GM21737 (cell line): ENCODE results near the gene TTC38.
A peak's percentile ranks its signal among the peaks of the same experiment; 100 is the strongest.
"Not testable (repeated sequence)": the region's sequence is repeated elsewhere in the genome, so short reads cannot be mapped to it uniquely, and the experiment has no call there.

Experiments used
- ATAC-seq: cut with Tn5 transposase; IDR thresholded peaks from one replicate; pipeline ENCODE4 v1.9.1; 2021; ENCODE audit warnings: mild to moderate bottlenecking, moderate library complexity; ENCODE audit not compliant: unreplicated experiment

Gene TTC38

DNA sequence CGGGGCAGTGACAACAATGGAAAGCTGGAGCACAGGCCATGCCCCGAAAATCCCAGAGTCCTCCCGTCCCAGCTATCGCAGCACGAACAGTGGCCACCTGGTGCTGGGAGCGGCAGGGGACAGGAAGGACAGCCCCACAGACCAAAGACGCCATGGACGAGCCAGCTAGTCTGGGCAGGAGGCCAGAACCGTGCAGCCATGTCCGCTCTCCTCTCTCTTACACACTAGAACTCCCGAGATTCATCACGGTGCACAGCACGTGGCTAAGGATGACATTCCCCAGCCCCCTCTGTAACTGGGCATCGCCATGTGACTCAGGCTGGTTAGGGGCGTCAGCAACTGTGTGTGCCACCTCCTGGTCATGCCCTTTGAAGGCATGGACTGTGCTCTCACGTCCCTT is 22.3 kb upstream of the TTC38 start:
- no peak for ATAC-seq

DNA sequence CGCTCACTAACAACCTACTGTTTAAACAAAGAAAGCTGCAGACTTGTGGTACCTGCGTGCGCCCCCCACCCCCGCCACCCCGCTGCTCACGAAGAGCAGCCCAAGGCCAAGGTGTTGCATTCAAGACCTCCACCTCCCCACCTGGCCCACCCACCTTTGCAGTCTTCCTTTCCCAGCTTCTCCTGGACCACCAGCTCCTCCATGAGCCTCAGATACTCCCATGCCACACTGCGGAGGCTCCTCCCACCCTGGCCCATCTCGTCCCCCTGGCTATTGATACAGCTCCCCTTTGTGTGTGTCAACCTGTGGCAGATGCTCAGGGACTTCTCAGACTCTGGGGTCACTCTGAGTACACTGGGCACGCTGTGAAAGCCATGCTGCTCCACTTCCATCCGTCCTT is 21.6 kb upstream of the TTC38 start:
- ATAC-seq = no peak

DNA sequence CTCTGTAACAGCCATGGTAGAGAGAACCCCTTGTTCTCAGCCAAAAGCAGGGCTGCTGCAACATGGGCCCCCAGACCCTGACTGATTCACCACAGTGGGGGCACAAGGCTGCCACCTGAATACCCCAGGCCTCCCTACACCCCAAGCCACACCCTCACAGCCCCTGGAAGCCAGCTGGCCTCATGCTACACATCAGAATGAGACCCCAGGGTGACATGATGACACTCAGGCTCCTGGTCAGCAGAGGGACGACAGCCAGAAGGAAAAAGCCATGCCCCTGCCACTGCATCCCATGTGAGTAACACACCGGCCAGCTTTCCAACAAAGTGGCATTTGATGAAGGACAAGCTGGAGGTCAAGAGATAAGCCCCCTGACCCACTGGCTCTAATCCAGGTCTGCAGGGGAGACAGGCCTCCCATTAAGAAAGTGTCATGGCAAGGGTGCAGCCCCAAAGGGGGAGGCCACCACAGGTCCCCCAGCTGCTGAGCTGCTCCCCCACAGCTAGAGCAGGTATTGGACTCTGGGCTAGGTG is 20.3 kb upstream of the TTC38 start:
- ATAC-seq = no peak

DNA sequence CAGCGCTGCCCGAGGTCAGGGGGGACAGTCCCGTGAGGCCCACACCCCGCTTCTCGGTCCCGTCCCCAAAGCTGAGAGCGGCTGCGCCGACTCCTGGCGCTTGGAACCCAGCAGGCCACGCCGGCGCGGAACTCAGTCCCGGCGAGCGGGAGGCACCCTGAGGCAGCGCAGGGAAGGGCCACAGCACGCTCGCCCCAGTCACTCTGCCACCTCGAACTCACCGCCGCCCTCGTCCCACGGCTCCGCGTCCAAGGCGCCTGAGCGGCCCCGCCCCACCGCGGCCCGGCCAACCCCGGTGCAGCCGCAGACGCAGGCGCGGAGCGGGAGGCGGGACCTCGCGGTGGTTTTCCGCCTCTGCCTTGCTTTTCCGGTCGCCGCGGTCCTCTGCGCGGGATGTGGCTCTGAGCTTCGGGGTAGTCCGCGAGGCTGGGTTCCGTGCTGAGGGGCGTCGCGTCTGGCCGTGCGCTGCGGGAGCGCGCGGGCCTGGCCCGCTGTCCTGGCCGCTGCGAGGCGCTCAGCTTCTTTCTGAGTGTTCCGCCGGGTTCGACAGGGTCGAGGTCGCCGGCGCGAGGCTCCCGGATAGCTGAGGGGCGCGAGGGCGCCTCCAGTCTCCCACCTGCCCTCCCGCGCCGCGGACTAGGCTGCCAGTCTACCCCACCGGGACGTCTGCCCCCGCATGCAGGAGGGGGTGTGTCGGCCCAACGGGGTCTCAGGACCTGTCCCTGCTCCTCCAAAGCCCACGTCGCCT is 17.6 kb upstream of the TTC38 start, which contains the start of gene CDPF1:
Gene CDPF1, minus strand, starts transcription at position 259 of the 748 bp plus-strand sequence. CDS start 2,009 bp downstream, outside the sequence.
- ATAC-seq = peak; percentile 82

DNA sequence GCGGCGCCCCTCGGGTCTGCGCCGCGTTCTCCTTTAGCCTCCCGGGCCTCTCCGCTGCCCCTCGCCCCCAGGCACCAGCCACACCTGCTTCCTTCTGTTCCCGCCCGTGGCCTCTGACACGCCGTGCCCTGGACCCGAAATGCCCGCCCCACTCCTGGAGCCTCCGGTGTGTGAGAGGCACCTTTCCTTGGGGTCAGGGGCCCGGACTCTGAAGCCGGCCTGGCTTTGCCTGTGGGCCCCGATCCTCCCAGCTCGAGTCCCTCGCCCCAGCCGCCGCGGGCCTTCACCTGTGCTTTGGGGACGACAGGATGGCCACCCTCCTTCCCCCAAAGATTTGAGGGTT is 17.1 kb upstream of the TTC38 start:
- no peak for ATAC-seq

DNA sequence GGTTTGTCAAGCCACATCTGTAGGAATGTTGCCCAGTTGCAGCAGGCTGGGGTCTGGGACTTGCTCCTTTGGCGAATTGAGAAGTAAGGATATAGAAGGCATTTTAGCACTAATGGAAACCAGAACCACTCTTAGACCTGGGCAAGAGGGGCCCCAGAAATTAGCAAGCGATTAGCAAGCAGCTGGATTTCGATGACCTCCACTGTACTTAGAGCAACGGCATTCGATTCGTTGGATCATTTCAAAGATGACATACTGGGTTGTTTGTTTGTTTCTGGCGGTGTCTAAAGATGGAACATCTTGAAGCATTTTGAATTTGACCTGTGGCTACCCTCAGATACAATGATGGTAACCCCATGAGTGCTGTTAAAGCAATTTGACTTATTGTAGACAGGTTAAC is 16.5 kb upstream of the TTC38 start:
- no peak for ATAC-seq

DNA sequence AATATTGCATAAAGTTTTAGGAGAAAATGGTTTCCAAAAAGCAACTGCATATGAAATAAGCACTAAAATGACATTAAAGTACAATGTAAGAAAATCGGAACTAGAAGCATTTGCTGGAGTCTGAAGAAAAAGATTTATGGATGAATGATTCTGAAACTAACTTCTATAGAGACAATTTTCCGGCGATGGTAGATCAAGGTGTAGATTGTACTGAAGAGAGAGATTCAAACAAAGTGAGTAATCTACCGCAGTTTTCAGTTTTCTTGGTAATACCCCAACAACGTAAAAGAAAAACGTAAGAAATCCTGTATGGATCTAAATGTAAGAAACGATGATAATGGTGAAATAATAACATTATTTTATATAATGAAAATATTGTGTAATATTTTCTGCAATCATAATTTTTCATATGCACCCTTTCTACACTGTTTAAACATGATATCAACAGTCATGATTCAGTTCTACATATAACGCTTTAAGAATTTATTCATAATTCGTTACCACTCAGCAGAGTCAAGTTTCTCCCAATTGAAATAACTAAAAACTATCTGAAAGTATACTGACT is 15.9 kb upstream of the TTC38 start:
- ATAC-seq = no peak

DNA sequence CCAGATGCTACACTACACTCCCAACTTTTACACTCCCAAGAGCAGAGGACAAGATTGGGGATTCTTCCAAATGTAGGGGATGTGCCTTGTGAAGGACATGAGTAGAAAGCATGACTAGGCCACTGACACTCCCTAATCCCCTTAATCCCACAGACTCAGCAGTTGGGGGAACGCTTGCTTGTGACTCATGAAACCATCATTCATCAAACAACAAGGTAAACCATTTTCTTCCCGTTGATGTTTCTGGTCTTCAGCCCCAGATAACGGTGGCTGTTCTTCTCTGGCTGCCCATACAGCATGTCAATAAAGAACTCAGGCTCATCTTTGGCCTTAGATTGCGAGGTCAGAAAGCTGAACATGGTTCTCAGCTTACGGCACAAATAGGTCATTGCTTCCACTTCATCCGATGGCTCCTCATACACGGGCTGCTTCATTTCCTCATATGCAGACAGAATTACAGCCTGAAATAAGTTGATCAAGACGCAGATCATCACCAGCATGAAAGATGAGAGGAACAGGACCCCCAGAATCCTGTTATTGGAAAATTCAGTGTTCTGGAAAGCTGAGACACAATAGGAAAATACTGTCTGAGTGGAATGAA is 11.3 kb upstream of the TTC38 start:
- no peak for ATAC-seq

DNA sequence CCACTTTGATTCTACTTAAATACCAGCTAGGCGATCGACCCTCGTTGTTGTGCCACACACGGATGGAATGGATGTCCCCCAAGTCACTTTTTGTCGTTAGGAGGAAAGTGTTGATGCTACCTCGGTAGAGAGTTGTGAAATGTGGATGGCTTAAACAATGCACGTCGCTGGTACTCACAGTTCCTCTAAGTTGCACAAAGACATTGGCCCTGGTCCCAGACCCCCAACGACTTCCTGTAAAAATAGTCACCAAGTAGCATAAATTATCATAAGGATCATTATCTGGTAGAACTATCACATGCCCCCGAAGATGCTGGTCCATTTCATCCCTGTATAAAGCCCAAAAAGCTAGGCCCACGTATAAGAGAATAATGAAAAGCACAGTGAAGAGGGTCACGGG is 8.4 kb upstream of the TTC38 start:
- ATAC-seq = no peak

DNA sequence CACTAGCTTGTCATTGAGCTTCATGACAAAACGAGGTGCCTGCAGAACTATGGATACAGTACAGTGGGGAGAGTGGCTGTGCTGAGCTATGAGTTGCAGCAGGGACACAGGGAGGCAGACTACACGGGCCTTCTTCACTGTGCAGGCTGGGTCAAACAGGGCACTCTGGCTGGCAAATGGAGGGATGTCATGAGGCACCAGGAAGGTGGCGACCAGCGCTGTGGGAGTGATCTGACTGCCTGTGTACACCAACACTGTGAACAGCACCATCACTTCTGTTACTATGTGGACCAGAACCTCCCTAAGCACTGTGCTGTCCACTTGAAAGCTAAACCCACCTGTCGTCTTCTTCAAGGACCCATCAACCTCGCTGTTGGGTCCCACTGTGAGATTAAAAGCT is 7.8 kb upstream of the TTC38 start:
- no peak for ATAC-seq

DNA sequence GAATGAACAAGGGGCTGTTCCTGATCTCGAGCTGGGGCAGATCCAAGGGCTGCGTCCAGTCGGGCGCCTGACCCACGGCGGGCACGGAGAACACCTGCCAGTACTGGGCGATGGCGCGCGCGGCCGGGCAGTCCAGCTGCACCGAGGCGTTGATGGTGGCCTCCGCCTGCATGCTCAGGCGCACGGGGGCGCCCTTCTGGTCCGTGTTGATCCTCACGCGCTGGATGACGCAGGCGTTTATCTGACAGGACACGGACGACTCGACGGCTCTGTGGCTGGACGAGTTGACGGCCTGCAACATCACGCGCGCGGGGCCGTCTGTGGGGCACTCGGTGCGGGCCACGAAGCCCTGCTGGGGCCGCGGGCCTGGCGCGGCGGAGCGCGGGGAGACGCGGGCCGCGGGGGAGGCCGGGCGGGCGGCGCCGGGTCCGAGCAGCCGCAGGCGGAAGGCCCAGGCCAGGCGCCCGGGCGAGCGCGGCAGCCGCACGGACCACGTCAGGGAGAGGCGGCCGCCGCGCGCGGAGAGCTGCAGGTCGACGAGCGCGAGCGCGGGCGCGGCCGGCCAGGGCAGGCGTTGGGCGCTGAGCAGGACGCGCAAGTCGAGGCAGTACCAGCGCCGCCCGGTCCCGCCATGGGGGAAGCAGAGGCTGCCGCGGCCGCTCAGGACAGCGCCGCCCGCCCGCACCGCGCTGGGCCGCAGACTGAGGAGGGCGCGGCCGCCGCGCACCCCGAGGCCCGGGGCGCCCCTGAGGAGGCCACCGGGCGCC is 5.2 kb upstream of the TTC38 start:
- no peak for ATAC-seq

DNA sequence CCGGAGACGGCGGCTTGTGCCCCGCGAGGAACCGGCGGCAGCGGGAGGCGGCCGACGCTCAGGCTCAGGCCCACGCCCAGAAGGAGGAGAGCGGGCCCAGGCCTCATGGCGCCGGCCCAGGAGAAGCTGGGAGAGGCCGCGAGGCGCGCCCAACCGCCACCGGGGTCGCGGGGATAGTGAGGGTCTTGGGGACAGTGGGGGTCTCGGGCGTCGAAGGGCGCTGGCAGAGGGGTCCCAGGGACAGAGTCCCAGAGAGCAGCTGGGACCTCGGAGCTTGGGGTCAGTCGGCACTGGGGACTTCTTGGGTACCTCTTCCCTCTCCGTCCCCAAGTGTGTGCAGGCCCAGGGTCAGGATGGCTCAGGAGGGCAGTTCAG is 4.6 kb upstream of the TTC38 start, which contains the start of gene PKDREJ:
Gene PKDREJ, minus strand, starts transcription at position 128 of the 375 bp plus-strand sequence. Its CDS starts 21 bp downstream, at position 107.
- no peak for ATAC-seq

DNA sequence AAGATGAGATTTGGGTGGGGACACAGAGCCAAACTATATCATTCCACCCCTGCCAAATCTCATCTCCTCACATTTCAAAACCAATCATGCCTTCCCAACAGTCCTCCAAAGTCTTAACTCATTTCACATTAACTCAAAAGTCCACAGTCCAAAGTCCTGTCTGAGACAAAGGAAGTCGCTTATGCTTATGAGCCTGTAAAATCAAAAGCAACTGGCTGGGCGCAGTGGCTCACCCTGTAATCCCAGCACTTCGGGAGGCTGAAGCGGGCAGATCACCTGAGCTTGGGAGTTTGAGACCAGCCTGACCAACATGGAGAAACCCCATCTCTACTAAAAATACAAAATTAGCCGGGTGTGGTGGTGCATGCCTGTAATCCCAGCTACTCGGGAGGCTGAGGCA is 3.3 kb upstream of the TTC38 start:
- not testable (repeated sequence) for ATAC-seq

DNA sequence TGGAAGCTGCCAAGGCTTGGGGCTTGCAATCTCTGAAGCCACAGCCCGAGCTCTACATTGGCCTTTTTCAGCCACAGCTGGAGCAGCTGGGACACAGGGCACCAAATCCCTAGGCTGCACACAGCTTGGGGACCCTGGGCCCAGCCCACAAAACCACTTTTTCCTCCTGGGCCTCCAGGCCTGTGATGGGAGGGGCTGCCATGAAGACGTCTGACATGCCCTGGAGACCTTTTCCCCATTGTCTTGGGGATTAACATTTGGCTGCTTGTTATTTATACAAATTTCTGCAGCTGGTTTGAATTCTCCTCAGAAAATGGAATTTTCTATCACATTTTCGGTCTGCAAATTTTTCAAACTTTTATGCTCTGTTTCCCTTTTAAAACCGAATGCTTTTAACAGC is 2.2 kb upstream of the TTC38 start:
- not testable (repeated sequence) for ATAC-seq

DNA sequence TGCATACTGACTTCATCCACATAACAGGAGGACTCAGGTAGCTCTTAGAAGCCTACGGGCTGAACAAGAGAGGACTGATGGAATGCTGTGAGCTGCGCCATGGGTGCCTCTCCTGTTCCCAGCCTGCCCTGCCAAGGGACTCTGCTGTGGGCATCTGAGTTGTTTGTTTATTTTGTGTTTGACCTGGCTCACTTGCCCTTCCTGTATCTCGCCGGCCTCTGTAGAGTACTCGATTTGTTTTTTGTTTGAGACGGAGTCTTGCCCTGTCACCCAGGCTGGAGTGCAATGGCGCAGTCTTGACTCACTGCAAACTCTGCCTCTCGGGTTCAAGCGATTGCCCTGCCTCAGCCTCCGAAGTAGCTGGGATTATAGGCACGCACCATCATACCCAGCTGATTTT is 1.8 kb downstream of the TTC38 start:
- no peak for ATAC-seq

DNA sequence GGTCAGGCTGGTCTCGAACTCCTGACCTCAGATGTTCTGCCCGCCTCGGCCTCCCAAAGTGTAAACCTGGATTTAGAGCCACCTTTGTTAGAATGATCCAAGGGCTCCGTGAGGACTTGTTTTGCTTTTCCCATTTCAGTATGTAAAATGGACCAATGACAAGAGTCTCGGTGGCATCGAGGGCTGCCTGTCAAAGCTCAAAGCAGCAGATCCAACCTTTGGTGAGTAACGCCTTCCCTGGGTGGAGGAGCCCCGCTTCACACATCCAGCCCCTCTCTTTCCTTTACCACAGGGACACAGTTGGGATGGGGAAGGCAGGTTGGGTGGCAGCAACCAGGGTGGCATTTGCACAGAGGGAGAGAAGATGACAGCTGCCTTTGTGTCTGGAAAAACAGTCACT is 4.4 kb downstream of the TTC38 start:
- no peak for ATAC-seq

DNA sequence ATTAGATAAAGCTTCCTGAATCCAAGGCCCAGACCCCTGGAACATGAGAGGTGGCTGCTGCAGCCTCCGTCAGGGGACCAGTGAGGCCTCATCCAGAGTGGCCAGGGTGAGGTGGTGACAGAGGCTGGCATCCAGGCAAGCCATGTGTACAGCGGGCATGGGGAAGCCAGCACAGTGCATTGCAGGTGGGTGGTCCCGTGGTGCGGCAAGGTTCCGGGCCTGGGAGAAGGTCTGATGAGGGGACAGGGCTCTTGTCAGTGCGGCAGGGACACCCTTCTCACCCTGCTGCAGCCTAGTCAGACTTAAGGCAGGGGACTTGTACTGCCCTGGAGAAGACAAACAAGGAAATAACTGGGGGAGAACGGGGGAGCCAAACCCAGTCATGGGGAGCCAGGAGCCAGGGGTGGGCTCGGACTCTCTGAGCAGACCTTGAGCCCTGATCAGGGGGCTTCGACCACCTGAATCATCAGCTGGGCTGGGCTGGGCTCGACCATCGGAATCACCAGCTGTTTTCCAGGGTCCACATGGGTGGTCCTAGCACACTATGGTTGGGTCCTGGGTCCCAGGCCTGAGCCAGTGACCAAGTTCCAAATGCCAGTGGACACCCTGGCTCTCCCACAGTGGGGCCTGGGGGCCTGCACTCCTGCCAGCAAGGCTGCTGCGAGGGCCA is 5.1 kb downstream of the TTC38 start:
- no peak for ATAC-seq

DNA sequence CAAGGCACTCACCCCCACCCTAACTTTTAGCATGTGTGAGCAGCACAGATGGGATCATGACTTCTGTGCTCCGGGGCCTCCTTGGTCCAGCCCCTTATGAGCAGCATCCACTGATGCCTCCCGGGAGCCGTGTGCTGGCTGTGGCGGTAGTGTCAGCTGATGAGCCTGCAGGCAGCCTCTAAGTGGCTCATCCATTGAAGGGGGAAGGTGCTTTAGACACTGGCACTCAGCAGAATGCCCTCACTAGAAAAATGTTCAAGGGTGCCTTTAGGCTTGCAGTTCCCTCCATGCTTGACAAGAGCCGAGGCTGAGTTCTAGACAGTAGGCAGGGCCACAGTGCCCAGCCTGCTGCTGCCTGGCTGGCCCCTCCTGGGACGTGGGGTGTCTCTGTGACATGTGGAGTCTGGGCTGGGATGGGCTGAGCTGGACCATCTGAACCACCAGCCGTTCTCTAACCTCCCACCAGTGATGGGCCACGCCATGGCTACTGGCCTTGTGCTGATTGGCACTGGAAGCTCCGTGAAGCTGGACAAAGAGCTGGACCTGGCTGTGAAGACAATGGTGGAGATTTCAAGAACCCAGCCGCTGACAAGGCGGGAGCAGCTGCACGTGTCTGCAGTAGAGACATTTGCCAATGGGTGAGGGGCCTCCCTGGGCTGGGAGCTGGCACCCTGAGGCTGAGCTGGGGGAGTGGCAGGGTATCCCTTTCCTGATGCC is 5.8 kb downstream of the TTC38 start:
- no peak for ATAC-seq

DNA sequence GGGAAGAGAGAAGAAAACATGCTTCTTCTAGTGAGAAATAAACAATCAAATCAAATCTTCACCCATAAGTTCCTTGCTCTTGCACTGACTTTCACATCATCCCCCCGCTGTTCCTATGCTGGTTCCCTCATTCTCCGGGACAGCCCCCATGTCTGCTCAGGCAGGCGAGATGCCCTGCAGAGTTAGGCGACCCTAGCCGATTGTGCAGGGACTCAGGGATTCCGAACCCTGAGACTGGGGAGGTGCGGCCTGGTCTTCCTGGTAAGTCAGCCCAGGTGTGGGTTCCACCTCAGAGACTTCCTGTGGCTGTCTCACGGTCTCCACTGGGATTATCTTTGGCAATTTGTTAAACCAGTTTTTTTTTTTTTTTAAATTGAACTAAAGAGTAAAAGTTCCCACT is 6.6 kb downstream of the TTC38 start:
- ATAC-seq = no peak

DNA sequence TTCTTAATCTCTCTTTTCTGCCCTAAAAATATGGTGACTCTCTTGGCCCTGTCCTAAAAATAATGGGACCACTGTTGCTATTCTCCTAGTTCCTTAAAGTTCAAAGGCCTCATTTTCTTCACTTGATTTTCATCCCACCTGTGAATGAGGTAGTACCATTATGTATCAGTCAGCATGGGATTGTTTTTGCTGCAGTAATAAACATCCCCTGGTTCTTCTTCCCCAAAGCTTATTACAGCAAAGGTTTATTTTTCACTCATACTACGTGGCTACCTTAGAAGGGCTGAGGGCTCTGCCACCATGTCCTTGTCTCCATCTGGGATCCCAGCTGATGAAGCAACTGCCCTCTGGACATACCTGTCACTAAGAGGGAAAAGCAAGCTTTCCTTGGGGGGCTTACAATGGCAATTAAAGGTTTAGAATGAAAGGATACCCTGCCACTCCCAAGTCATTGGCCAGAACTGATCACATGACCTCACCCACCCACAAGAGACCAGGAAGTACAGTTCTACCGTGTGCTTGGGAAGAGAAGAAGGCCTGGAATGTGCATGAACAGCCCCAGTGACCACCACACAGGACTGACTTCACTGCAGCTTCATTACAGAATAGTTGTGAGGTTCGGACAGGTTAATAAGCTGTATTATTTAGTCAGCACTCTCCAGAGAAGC is 7.8 kb downstream of the TTC38 start:
- ATAC-seq = no peak
